AML-193 (cell line): Measurements from ENCODE around the gene STIM1.
"Not testable (repeated sequence)": the region's sequence is repeated elsewhere in the genome, so short reads cannot be mapped to it uniquely, and the experiment has no call there.

Experiments used
- DNase-seq, 2 experiments: peaks; one replicate each; lab custom pipeline; 2025; lab: John Stamatoyannopoulos, UW

STIM1 gene

GRCh38 chr11:3983101-3983500 lies 127.6 kb downstream of the STIM1 start:
- no peak for DNase-seq

GRCh38 chr11:3984896-3985295 lies 129.4 kb downstream of the STIM1 start:
- no peak for DNase-seq

- DNase-seq = no peak
Observed at GRCh38 chr11:3985631-3986030, 130.2 kb downstream of the STIM1 start.

GRCh38 chr11:3986301-3986700 lies 130.8 kb downstream of the STIM1 start:
- DNase-seq = no peak

- no peak for DNase-seq
Observed at GRCh38 chr11:3989276-3989920, 133.9 kb downstream of the STIM1 start.

GRCh38 chr11:3989921-3990290 lies 134.4 kb downstream of the STIM1 start:
- no peak for DNase-seq

- DNase-seq = no peak
Observed at GRCh38 chr11:3990406-3990805, 134.9 kb downstream of the STIM1 start.

- DNase-seq = no peak
Observed at GRCh38 chr11:3992964-3993363, 137.5 kb downstream of the STIM1 start.

GRCh38 chr11:3994030-3994640 lies 138.7 kb downstream of the STIM1 start:
- no peak for DNase-seq

- no peak for DNase-seq
Observed at GRCh38 chr11:3995307-3995706, 139.8 kb downstream of the STIM1 start.

- no peak for DNase-seq
Observed at GRCh38 chr11:3995949-3996554, 140.6 kb downstream of the STIM1 start.

GRCh38 chr11:3996651-3997050 lies 141.2 kb downstream of the STIM1 start:
- no peak for DNase-seq

GRCh38 chr11:4004753-4005152 lies 149.3 kb downstream of the STIM1 start:
- DNase-seq = not testable (repeated sequence)

- no peak for DNase-seq
Observed at GRCh38 chr11:4006946-4007680, 151.6 kb downstream of the STIM1 start.

- DNase-seq = no peak
Observed at GRCh38 chr11:4008116-4008515, 152.7 kb downstream of the STIM1 start.

GRCh38 chr11:4016602-4017001 lies 161.1 kb downstream of the STIM1 start:
- not testable (repeated sequence) for DNase-seq

GRCh38 chr11:4017129-4017528 lies 161.7 kb downstream of the STIM1 start:
- no peak for DNase-seq

GRCh38 chr11:4018641-4019040 lies 163.2 kb downstream of the STIM1 start:
- no peak for DNase-seq

- DNase-seq = no peak
Observed at GRCh38 chr11:4019891-4020290, 164.4 kb downstream of the STIM1 start.

- DNase-seq = no peak
Observed at GRCh38 chr11:4022669-4023068, 167.2 kb downstream of the STIM1 start.

GRCh38 chr11:4025248-4025966 lies 169.9 kb downstream of the STIM1 start:
- DNase-seq = no peak

- DNase-seq = no peak
Observed at GRCh38 chr11:4025967-4026324, 170.5 kb downstream of the STIM1 start.
